ENCODE results near the gene AXIN1.

The AXIN1 gene

DNA sequence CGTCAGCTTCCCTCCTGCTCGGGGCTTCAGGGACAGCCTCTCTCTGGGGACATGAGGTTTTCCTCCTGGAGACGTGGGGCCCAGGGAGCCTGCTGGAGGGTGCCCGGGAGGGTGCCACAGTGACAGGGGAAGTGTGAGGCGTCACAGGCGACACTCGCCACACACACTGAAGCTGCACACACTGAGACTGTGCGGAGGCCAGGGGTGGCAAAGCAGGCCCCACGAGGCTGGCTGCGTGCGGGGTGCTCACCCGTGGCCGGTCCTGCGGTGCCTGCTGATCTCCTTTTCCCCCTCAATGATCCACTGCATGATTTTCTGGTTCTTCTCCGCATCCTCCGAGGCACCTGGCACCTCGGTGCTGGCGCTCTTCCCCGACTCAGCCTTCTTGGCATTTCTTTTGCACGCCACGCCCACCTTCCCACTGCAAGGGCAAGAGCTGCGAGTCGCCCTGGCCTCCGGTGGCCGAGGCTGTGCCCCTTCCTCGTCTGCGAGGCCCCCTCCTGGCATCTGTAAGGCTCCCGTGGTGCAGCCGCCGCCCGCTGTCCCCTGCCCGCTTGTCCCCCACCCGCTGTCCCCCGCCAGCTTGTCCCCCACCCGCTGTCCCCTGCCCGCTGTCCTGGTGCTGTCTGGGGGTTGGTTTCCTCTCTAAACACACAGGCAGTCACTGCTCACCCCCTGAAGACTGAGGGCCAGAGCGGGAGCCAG, 55.6 kb downstream of the AXIN1 start:
- DNase-seq = no peak

DNA sequence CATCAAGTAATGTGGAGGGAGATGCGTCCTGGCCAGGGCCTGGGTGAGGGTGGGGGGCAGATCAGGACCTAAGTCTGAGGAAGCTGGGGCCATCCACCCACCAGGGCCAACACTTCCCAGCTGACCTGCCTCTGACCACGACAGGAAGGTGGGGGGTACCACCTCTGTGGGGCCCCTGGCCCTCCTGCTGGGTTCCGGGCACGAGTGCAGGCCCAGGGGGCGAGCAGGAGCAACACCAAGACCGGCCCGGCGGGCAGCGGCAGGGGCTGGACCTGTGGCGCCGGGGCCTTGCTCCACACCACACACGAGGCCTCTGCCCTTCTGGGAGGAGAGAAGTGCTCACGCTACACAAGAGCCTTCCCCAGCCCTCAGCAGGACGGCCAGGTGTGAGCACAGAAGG, 56.2 kb downstream of the AXIN1 start:
- DNase-seq = no peak

DNA sequence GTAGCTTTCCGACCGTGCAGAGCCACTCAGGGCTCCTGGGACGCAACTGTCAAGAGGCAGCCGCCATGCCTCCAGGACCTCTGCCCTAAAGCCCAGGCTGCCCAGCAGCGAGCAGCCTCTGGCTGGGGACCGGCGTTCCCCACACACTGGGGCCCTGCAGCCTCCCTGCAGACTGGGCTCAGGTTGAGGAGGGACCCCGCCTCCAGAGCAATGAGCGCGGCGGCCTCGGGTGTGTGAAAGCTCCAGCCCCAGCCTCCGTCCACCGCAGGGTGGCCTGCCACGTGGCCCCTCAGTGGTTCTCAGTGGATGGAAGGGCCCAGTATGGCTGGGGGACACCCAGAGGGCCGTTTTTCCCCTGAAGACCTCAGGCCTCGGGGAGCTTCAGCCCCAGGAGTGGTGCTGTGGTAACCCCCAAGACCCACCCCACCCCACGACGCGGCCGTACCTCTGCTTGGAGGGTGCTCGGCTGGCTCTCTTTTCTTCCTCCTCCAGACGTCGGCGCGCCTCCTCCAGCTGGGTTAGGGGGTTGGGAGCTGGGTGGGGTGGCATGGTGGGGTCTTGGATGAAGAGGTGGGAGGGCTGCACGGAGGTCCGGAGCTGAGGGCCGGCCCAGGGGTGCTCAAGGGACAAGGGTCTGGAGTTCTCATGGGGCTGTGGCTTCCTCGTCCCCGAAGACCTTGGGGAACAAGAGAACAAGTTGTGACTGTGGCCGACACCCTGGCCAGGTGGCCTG, 59.3 kb downstream of the AXIN1 start:
- no peak for DNase-seq

DNA sequence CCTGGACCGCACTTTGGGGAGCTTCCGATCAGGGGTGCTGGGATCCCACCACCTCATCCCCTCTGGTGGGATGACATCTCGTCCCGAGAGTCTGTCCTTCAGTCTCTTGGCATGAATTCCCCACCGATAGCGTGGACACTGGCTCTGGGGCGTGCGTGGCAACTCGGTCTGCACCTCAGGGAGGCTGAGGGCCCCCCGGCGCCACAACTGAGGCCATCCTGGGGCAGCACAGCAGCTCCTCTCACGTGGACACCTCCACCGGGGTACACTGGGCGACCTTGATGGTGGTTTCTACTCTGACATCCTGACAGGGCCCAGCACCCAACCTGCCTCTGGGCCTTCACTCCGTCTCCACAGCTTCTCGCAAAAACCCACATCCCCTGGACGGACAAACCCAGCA, 61.0 kb downstream of the AXIN1 start:
- DNase-seq = no peak

DNA sequence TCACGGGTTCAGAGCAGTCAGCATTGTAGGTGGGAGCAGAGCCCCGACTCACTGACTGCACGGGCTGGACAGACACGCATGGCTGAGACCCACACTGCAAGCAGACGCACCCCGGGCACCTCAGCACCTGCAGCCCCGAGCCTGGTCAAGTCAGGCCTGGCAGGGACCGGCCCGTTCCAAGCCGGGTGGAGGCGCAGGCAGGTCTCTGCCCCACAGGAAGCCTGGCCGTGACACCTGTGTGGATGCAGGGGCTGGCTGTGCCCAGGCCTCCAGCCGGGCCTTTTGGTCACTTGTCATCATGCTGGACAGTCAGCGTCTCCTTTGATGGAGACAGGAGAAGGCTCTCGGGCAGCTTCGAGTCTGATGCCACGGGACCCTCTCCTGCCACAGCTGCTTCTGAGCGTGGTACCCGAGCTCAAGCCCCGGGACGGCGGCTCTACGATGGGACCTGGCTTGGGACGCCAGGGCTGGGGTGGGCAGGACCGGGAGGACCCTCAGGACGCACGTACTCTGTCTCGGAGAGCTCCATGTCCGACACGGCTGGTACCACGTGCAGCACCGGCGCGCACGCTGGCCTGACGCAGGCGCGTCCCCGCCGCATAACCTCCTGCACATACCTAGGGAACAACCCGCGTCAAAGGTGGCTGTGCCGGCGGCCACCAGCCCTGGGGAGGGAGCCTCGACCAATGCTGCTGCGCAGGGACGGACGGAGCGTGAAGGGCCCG, 61.7 kb downstream of the AXIN1 start:
- DNase-seq = no peak

DNA sequence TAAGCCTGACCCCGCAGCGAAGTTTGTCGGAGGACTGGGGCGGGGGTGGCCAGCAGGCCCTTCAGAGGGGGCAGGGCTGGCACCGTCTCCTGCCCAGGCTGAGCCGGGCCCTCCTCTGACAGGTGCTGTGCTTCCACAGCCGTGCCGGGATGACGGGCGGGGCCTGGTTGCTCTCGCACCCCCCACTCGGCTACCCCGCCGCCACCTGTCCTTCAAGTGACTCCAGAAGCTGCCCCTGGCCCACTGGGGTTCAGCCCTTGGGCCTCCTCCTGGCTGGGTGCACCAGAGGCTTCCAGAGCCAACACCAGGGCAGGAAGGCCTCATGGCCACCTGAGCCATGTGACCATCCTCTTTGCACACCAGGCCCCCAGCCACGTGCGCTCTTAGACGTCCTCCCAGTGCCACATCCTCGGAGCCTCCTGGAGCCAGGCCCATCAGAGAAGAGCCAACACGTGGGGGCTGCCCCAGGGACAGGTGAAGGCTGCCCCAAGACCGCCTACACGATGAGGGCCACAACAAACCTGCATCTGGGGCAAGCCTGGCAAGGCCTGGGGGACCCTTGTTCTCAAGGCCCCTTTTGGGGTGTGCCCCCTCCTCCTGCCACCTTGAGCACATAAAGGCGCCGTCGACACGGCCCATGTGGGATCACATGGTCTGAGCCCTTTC, 62.4 kb downstream of the AXIN1 start:
- DNase-seq = no peak

DNA sequence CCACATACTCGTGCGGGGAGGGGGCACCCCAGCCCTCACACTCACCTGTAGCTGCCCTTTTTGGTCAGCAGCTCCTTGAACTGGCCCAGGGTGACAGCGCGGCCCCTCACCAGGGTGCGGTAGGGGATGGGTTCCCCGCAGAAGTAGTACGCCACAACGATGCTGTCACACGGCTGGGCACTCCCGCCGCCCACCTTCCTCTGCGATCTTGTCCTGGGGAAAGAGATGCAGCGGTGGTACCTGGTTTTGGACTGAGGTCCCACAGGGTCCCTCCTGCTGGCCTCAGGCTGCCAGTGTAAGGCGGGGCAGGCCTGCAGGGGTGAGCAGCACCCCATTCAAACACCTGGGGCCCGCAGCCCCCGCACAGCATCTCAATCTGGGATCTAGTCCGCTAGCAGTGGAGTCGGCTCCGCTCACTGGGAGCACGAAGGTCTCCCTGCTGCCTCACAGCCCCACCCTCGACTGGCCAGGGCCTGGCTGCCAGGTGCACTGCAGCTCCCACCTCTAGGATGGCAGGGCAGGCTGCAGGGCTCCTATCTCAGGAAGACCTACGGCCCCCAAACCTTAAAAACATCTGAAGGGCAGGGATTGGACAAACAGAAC, 63.0 kb downstream of the AXIN1 start:
- no peak for DNase-seq

DNA sequence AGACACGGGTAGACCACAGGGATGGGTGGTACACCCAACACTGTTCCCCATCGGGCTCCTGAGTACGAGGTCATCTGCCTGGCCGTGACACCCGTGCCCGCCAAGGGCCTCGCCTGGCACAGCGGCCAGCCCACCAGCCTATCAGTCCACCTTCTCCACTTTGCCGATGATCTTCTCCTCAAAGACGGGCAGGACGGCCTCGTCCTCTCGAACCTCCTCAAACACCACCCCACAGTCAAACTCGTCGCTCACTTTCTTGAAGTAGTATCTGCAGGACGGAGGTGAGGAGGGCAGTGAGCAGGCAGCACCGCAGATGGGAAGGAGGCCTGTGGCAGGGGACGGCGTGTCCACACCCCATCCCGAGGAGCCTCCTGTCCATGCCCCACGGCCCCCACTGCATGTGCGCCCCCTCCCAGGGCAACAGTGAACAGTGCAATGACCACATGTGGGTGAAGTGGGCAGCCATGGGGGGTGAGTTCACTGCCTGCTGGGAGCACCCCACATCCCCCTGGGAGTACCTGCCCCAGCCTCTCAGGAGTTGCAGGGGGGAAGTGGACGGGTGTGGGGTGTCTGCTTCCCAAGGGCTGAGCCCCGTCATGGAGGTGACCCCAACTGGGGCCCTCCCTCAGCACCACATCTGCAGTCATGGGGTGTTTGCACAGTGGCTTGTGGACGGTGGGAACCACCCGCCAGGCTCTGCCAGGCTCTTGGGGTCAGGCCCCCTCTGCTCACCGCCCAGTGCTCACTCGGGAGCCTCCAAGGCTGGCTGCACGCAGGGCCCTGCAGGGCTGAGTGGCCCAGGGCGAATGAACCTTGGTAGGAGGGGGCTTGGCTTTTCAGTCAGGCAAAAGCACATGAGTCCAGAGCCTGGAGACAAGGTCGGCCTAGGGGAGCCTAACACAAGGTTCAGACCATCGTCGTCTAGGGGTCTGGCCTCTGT, 64.3 kb downstream of the AXIN1 start:
- no peak for DNase-seq

DNA sequence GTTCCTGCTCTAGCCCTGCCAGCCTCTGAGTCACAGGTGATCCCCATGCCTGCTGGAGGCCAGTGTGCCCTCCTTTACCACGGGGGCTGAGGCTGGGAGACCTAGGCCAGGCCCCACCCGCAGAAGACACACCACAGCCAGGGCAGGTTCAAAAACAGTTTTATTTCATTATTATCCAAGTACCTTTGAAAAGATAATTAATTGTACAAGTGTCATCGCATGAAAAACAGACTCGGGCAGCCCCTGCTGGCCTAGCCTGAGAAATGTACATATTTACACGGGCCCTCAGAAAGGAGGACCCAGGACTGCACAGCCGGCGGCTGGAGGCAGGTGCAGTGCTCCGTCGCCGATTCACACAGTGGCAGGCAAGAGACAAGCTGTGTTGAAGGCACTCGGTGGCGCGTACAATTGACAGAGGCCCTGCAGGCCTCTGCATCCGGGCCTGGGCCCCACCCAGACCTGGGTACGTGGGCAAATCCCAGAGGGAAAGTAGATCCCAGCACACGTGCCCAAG, 65.2 kb downstream of the AXIN1 start:
- DNase-seq = no peak

DNA sequence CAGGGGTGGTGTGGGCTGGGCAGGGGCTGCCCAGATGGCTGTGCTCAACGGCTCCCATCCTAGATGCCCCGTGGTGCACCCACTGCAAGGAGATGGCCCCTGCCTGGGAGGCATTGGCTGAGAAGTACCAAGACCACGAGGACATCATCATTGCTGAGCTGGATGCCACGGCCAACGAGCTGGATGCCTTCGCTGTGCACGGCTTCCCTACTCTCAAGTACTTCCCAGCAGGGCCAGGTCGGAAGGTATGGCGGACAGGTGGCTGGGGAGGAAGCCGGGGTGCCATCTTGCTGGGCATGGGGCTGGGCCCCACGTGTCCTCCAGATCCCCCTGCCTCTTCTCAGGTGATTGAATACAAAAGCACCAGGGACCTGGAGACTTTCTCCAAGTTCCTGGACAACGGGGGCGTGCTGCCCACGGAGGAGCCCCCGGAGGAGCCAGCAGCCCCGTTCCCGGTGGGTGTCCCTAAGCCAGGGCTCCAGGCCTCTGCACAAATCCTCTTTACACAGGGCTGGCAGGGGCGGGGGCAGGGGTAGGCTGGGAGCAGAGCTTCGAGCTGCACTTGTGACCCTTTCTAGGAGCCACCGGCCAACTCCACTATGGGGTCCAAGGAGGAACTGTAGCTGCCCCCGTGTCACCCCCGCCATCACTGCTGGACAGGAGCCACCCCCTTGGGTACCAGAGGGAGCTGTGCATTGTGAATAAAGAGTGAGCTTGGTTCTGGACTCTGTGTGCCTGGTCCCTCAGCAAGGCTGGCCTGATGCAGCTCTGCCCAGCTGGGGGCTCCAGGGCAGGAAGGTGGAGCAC, 65.8 kb downstream of the AXIN1 start:
- DNase-seq = no peak

DNA sequence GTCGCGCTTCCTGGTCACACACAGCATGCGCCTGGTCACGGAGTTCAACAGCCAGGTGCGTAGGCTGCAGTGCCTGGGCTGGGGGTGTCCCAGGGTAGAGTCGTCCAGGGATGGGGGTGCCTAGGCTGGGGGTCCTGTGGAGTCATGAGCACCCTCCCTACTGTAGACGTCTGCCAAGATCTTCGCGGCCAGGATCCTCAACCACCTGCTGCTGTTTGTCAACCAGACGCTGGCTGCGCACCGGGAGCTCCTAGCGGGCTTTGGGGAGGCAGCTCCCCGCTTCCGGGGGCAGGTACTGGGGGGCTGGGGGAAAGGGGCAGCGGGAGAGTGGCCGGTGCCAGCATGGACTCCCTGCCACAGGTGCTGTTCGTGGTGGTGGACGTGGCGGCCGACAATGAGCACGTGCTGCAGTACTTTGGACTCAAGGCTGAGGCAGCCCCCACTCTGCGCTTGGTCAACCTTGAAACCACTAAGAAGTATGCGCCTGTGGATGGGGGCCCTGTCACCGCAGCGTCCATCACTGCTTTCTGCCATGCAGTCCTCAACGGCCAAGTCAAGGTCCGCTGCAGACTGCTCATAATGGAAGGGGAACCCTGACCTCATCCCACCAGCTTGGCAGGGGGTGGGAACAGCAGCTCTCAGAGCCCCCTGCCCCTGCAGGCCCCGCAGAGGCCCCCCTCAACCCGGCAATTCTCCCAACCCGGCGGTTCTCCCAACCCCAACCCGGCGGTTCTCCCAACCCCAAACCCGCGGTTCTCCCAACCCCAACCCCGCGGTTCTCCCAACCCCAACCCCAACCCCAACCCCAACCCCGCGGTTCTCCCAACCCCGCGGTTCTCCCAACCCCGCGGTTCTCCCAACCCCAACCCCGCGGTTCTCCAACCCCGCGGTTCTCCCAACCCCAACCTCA, 67.1 kb downstream of the AXIN1 start:
- no peak for DNase-seq

DNA sequence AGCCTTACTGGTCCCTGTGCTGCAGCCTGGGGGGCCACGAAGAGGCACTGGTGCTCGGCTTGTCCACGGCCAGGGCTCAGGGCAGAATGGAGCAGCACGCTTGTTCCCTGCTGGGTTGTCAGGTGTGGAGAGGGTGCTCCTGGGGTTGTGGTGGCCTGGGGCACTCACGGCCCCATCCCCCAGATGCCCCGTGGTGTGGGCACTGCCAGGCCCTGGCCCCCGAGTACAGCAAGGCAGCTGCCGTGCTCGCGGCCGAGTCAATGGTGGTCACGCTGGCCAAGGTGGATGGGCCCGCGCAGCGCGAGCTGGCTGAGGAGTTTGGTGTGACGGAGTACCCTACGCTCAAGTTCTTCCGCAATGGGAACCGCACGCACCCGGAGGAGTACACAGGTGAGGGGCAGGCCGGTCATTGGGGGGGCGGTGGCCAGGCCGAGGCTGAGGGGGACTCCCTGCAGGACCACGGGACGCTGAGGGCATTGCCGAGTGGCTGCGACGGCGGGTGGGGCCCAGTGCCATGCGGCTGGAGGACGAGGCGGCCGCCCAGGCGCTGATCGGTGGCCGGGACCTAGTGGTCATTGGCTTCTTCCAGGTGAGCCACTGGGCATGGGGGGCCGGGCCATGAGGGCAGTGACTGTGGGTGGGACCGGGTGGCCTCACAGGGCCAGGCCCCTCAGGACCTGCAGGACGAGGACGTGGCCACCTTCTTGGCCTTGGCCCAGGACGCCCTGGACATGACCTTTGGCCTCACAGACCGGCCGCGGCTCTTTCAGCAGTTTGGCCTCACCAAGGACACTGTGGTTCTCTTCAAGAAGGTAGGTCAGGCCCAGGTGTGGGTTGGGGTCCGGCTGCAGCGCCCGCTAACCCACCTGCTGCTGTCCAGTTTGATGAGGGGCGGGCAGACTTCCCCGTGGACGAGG, 68.1 kb downstream of the AXIN1 start:
- DNase-seq = no peak

DNA sequence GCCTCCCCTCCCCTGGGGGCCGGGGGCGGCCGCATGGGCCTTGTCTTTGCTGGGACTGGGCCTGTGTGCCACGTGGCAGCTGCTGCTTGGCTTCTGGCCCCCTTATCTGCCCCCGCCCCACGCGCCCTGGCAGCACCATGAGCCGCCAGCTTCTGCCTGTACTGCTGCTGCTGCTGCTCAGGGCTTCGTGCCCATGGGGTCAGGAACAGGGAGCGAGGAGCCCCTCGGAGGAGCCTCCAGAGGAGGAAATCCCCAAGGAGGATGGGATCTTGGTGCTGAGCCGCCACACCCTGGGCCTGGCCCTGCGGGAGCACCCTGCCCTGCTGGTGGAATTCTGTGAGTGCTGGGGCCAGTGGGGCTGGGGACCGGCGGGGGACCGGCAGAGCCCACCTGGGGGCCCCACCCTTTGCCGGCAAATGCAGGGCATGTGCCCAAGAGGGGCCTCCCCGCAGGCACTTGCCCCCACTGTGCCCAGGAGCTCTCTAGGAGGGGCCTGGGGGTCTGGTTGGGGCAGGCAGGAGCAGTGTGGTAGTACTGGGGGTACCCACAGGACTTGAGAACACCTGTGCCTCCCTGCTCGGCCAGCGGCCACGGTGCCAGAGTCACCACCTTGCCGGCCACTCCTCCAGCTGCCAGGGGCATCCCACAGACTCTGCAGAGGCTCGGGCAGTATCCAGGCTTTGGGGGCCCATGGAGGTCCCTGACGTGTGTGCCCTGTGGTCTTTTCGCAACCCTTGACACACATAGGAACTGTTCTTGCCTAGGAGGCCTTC, 69.3 kb downstream of the AXIN1 start, which contains the start of gene PDIA2:
TSS of gene PDIA2 (plus strand) at position 132 of the 773 bp plus-strand sequence. CDS start at position 138, 6 bp downstream.
- DNase-seq = peak in 1 of 2 donors; percentile 37

DNA sequence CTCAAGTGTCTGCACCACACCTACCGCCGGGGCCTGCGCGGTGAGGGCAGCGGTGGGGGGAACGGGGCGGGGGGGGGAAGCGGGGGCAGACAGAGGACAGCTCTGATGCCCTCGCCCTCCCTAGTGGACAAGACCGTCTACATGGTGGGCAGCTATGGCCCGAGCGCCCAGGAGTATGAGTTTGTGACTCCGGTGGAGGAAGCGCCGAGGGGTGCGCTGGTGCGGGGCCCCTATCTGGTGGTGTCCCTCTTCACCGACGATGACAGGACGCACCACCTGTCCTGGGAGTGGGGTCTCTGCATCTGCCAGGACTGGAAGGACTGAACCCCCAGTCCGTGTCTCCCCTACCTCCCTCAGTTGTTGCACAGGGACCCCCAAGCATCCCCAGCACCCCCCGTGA, 70.0 kb downstream of the AXIN1 start:
- DNase-seq = no peak

DNA sequence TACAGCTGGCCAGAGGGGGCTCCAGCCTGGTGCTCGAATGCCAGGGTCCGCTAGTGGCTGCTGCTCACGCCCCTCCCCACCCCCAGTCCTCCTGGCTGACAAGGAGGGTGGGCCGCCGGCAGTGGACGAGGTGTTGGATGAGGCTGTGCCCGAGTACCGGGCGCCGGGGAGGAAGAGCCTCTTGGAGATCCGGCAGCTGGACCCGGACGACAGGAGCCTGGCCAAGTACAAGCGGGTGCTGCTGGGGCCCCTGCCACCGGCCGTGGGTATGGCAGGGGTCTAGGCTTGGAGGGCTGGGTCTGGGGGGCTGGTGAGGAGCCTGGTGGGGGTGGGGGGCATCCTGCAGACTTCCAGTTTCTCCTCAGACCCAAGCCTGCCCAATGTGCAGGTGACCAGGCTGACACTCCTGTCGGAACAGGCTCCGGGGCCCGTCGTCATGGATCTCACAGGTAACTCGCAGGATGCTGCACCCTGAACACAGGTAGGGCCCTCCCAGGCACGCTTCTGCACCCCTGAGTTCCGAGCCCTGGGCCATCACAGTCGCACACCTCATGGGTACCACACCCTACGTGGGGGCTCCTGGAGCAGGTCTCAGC, 70.8 kb downstream of the AXIN1 start:
- DNase-seq = no peak

DNA sequence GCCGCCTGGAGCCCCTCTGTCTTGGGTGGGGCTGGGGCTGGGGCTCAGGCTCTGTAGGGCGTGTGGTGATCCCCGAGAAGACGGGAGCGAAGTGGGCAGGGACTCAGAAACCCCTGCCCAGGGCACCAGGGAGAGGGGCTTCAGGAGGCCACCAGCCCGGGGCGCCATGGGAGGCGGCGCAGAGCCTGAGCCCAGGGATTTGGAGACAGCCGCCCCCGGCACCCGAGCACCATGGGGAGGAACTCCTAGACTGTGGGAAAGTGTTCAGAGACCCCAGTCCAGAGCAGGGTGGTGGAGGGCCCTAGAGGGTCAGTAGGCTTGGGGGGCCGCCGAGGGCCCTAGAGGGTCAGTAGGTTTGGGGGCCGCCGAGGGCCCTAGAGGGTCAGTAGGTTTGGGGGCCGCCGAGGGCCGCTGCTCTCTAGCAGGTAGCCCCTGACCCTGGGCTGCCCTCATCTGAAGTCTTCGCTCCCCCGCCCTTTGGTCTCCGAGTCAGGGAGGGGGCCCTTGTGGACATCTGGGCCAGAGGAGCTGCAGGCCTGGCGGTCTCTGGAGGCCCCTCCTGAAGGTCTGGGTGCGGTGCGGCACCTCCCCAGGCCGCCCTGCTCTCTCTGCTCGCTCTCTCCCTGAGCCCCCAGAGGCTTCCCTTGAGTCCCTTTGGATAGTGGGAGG, 71.4 kb downstream of the AXIN1 start:
- no peak for DNase-seq
